SW 1271 (cell line): Measurements from ENCODE around the gene ZNF106.

Experiments used
- DNase-seq, 2 experiments: peaks; one replicate each; lab custom pipeline; 2025; lab: John Stamatoyannopoulos, UW

ZNF106 gene

GRCh38 chr15:42367041-42367440, 123.9 kb downstream of the ZNF106 start:
- no peak for DNase-seq

- no peak for DNase-seq
Observed at GRCh38 chr15:42365921-42366550, 124.9 kb downstream of the ZNF106 start.

GRCh38 chr15:42364529-42364928, 126.4 kb downstream of the ZNF106 start:
- DNase-seq, result no peak

GRCh38 chr15:42363942-42364341, 127.0 kb downstream of the ZNF106 start:
- no peak for DNase-seq

- DNase-seq, result no peak
Observed at GRCh38 chr15:42363487-42363886, 127.5 kb downstream of the ZNF106 start.
